ENCODE measurements around the gene PARVB.

PARVB gene

DNA sequence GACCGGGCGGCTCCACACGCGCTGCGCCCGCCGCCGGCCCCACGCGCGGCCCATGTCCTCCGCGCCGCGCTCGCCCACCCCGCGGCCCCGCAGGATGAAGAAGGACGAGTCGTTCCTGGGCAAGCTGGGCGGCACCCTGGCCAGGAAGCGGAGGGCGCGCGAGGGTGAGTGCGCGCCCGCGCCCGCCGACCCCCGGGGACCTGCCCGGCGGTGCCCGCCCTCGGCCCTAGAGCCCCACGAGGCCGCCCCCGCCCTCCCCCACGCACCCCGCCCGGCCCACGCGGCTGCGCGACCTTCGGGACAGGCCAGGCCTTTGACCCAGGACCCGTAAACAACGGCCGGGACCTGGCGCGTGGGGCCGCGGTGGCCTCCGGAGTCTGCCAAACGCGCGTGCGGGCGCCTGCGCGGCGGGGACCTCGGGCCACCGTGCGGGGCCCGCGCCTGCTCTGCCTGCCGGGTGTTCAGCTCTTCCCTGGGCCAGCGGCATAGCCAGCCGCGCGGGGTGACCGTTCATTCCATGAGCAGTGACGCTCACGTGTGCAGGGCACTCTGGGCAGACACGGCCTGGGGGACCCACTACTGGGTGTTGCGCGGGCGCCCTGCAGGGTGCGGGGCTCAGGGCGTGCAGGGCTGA lies at the start of gene PARVB:
Gene PARVB (plus strand): TSS at position 15 of the 634 bp plus-strand sequence. CDS start 38 bp downstream, at position 53.
- peak; percentile 27 for DNase-seq (ENCODE audit: low spot score)

GRCh38 chr22:43975041-43975440 lies 49.1 kb upstream of the PARVB start:
- DNase-seq (ENCODE audit: low spot score) = no peak

DNA sequence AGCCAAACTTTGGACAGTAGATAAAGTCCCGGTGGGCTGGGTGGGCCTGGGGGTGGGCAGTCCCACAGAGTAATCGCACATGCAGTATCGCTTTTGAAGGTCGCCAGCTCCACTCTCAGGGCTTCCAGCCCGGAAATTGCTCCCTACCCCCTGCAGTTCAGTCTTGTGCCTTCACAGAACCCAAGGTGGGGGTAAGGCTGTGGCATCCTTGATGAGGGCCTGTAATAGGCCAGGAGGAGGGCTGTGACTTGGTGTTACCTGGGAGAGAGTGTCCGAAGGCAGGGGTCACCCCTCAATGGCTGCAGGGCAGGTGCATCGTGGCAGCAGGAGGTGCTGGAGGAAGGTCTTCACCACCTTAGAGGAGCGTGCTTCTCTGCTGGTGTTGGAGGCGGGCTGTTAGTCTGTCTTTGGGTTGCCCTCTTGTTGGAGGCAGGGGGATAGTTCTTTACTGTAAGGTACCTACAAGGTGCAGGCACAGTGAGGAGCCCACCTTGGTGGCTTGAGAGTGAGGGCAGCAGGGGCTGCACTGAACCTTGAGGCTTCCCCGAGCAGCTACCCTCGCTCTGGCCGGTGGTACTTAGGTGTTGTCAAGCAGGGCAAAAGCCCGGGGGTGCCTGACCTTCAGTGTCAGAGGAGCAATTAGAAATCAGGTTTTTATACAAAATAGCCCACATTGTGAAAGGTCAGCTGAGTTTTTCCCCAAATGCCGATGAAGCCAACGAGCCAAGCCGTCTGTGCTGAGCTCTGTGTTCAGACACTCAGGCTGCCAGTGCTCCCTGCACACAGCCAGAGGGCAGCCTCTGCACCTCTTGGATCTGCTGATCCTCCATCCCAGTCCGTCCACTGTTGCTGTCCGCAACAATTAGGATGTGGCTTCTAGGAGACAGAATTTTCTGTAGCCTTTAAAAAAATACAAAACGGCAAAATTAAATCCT lies 47.0 kb upstream of the PARVB start:
- no peak for DNase-seq (ENCODE audit: low spot score)

GRCh38 chr22:43978558-43978957 lies 45.5 kb upstream of the PARVB start:
- DNase-seq (ENCODE audit: low spot score) = no peak

DNA sequence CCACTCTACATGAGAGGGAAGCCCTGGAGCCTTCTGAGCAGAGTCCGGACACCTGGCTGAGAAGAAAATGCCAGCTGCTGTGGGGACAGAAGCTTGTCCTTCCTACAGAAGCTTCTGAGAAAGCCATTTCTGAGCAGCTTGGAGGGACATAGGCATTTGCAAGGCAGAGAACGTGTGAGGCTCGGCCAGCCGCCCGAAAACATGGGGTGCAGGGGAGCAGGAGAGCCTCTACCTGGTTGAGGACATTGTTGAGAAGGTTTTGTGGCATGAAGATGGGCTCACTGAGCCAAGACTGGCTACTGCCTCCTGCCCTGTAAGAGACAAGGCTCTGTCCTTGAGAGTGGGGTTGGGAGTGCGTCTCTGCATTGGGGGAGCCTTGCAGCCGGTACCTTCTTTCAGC lies 43.5 kb upstream of the PARVB start:
- DNase-seq (ENCODE audit: low spot score) = no peak

- DNase-seq (ENCODE audit: low spot score) = no peak
These were observed 43.1 kb upstream of the PARVB start for GRCh38 chr22:43980996-43981395.

DNA sequence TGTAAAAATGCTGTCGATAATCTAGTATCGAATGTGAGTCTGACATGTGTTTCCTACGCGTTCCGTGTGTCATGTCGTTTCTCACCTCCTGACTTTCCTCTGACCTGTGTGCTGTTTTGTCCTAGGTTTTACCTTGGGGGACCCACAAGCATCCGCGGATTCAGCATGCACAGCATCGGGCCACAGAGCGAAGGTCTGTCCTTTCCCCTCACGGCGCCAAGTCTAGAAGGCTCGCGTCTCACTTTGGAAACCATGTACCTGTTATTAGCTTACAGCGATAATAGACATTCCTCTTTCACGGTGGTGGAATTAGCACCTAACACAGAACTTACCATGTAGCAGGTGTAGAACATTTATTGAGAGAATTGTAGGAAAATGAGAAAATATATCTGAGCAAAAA lies 40.3 kb upstream of the PARVB start:
- DNase-seq (ENCODE audit: low spot score) = no peak

GRCh38 chr22:43985532-43985931 lies 38.6 kb upstream of the PARVB start:
- DNase-seq (ENCODE audit: low spot score) = no peak

DNA sequence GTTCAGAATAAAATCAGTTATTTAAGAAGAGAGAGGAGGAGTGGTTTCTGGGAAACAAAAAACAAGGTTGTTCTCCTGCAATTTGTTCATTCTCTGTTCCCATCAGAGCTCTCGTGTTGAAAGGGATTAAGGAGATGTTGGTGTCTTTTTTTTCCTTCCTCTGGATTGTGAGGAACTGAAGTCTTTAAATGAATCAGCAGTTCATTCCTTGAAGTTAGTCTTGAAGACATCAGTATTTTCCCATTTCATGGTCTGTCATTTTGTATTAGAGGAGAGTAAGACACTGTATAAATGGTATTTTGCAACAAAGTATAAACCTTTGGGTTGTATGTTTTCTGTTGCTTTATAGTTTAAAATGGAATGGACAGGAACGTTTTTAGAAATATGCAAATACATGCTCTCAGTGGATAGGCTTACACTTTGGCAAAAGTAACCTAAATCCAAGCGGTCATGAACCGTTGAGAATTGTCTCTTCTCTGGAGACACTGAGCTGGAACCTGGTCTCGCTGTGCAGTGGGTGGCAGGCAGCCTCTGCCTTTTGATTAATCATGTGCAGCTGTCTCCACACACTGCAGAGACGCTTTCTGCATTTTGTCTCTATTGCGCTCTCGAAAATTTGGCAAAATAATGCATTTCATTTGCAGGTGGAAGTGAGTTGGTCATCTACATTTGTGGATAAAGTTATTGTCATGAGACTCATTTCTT lies 35.8 kb upstream of the PARVB start:
- DNase-seq (ENCODE audit: low spot score) = no peak

- no peak for DNase-seq (ENCODE audit: low spot score)
These were observed 35.1 kb upstream of the PARVB start for GRCh38 chr22:43988960-43989359.

GRCh38 chr22:43990044-43990443 lies 34.1 kb upstream of the PARVB start:
- DNase-seq (ENCODE audit: low spot score) = no peak

DNA sequence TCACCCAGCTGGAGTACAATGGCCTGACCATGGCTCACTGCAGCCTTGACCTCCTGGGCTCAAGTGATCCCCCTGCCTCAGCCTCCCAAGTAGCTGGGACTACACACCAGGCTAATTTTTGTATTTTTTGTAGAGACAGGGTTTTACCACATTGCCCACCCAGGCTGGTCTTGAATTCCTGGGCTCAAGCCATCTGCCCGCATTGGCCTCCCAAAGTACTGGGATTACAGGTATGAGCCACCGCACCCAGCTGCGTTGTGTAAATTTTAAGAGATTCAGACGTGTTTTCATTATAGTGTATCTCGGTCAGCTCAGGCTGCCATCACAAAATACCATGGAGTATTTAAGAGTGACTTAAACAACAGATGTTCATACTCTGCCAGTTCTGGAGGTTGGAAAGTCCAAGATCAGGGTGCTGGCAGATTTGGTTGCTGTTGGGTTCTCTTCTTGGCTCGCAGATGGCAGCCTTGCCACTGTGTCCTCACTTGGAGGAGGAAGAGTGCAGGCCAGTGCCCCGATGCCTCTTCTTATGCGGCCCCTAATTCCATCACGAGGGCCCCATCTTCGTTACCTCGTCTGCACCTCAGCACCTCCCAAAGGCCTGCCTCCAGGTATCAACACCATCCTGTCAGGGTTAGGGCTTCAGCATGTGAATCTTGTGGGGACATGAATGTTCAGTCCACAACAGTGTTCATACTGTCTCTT lies 32.6 kb upstream of the PARVB start:
- DNase-seq (ENCODE audit: low spot score) = no peak

DNA sequence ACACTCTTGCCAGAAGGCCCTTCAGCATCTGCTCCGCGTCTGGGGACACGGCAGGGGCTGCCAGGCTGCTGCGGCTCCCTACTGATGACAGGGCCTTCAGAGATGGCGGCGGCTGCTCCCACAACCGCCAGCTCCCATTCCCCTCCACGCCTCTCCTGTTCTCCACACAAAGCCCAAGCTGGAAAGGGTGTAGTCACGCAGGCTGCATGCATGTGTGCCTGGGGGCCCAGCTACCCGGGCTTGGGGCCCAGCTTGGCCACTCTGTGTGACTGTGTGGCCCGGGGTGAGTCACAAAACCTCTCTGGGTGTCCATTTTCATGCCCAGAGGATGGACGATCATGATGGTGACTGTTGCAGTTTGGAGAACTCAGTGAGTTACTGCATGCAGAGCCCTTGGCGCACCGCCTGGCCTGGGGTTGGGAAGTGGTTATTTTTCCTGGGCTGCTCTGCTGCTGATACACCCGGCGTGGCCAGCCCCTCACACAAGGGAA lies 31.7 kb upstream of the PARVB start:
- no peak for DNase-seq (ENCODE audit: low spot score)

GRCh38 chr22:43993072-43993760 lies 30.9 kb upstream of the PARVB start:
- peak; percentile 73 for DNase-seq (ENCODE audit: low spot score)

DNA sequence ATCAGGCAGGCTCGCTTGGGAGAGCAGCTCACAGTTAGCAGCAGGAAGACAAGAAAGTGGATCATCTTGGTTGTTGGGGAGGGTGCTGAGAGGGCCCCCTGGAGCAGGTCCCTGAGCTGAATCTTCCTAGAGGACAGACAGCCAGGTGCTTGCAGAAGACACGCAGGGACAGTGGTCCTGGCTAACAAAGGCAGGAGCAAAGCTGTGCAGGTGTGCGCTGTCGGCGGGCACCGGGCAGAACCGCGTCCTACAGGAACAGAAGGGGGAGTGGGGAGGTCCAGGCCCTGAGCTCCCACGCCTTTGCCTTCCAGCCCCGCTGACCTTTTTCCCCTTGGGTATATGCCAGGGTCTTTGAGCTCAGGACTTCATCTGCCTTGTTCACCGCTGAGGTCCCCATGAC lies 30.1 kb upstream of the PARVB start:
- no peak for DNase-seq (ENCODE audit: low spot score)

- DNase-seq (ENCODE audit: low spot score) = no peak
These were observed 29.7 kb upstream of the PARVB start for GRCh38 chr22:43994416-43994815.

DNA sequence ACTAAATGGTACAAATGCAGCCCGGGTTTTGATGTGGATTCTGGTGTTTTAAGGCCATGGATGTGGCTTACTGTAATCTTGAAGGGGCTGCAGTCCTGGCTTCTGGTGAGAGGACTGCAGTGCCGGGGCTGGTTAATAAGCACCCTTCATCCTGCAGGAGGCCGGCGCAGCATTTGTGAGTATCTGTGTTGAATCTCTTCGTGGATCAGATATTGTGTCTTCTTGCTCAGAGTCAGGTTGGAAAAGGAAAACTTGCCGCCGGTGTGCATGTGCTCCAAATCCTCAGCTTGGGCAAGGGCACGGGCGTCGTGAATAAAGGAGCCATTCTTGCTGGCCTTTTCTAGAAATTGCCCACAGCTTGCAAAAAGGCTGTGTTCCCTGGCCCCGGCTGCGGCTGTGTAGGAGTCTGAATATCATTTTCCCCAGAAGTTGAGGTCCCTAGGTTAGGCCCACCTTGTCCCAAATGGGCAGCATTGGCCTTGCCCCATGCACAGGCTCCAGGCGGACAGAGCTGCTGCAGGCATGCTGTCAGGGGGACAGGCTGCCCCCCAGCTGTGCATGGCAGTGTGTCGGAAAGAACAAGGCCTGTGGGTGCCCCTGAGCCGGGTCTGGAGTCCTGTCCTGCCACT lies 28.9 kb upstream of the PARVB start:
- no peak for DNase-seq (ENCODE audit: low spot score)

DNA sequence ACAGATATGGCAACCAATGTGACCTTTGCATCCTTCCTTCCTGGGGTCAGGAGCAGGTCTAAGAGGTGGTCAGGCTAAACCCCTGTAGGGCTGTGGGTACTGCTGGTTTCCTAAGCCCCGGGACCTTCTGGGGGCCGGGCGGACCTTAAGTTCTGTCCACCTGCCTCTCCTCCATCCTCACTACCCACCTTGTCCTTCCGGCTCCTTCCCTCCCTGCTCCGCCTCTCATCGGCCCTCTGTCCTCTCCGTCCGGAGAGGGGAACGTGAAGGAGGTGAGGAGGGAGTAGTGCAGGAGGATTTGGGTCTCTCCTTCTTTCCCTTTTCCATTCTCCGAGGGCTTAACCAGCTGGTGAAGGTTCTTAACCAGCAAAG lies 28.3 kb upstream of the PARVB start:
- DNase-seq (ENCODE audit: low spot score) = no peak

GRCh38 chr22:43996170-43996980 lies 27.7 kb upstream of the PARVB start:
- no peak for DNase-seq (ENCODE audit: low spot score)

DNA sequence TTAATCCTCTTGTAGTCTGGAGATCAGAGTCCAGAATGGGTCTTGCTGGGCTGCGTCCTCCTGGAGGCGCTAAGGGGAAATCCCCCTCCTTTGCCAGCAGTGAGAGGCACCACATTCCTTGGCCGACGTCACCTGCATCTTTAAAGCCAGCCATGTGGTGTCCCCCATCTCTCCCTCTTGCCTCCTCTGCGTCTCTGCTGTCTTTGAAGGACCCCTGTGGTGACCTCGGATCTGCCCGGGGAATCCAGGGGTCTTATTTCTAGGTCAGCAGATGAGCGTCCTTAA lies 27.2 kb upstream of the PARVB start:
- DNase-seq (ENCODE audit: low spot score) = no peak
